Mesangial cell (primary cell): Measurements from ENCODE around the gene GNAO1. TPM values are rescaled to one million over a fixed set of nuclear protein-coding genes. Genes with fewer than 3 reads are reported as not detected.

Source experiments
- total RNA-seq: library from RNA; depleted of rRNA; stranded (reverse); fragments of >200 nt; gene quantifications from 2 replicates; pipeline ENCODE4 v1.2.3, GENCODE V29; 2015

Gene GNAO1
- total RNA-seq: under 0.01 and 0.33 TPM in 2 replicates

GRCh38 chr16:56191156-56191815 lies at the start of gene GNAO1:
Gene GNAO1 (plus strand): TSS chr16:56191489. CDS start chr16:56192236, 747 bp downstream.

Other genes with a start within 250 kb of the GNAO1 start
- gene AMFR, start 234.1 kb downstream of the GNAO1 start, total RNA-seq: 108 and 120 TPM in 2 replicates